Neural progenitor cell (in vitro differentiated cells): Measurements from ENCODE around the gene BTBD9. TPM values are rescaled to one million over a fixed set of nuclear protein-coding genes. Genes with fewer than 3 reads are reported as not detected.
A peak's percentile ranks its signal among the peaks of the same experiment; 100 is the strongest.

Experiments used
- DNase-seq: peaks from one replicate; pipeline ENCODE4 v3.0.0-alpha.2; 2016; ENCODE audit warnings: low spot score
- H2AFZ ChIP-seq: fragments of 200-600 bp; sonication (generic); replicated peaks from 2 replicates; pipeline ENCODE4 v1.6.1; 2016; ENCODE audit warnings: antibody characterized with exemption
- H3F3A ChIP-seq: fragments of 200-600 bp; sonication (generic); 2 replicates; pipeline ENCODE4 v1.6.1; 2016; ENCODE audit warnings: antibody characterized with exemption, low read depth
- H3K27ac ChIP-seq: fragments of 200-600 bp; sonication (generic); 2 replicates; pipeline ENCODE4 v1.5.1; 2016; ENCODE audit warnings: mild to moderate bottlenecking
- H3K27me3 ChIP-seq: fragments of 200-600 bp; sonication (generic); 2 replicates; pipeline ENCODE4 v1.6.1; 2016; ENCODE audit warnings: mild to moderate bottlenecking, moderate library complexity
- H3K36me3 ChIP-seq: fragments of 200-600 bp; sonication (generic); 2 replicates; pipeline ENCODE4 v1.5.1; 2016
- H3K4me1 ChIP-seq: fragments of 200-600 bp; sonication (generic); 2 replicates; pipeline ENCODE4 v1.6.1; 2016; ENCODE audit warnings: mixed run types
- H3K4me2 ChIP-seq: fragments of 200-600 bp; sonication (generic); 2 replicates; pipeline ENCODE4 v1.6.1; 2016
- H3K4me3 ChIP-seq: fragments of 200-600 bp; sonication (generic); 2 replicates; pipeline ENCODE4 v1.5.1; 2016
- H3K79me2 ChIP-seq: fragments of 200-600 bp; sonication (generic); 2 replicates; pipeline ENCODE4 v1.6.1; 2016; ENCODE audit warnings: low read depth
- H3K9ac ChIP-seq: fragments of 200-600 bp; sonication (generic); 2 replicates; pipeline ENCODE4 v1.6.1; 2016
- H3K9me3 ChIP-seq: fragments of 200-600 bp; sonication (generic); 2 replicates; pipeline ENCODE4 v1.5.1; 2016; ENCODE audit warnings: low read depth
- H4K20me1 ChIP-seq: fragments of 200-600 bp; sonication (generic); 2 replicates; pipeline ENCODE4 v1.6.1; 2016; ENCODE audit warnings: low read depth
- H3K27ac Mint-ChIP-seq: 3 replicates; pipeline ENCODE4 v1.8.0; 2021; ENCODE audit warnings: mixed read lengths
- H3K27me3 Mint-ChIP-seq: 2 replicates; pipeline ENCODE4 v1.8.0; 2022; ENCODE audit warnings: low read depth, mild to moderate bottlenecking, inconsistent platforms, moderate library complexity, mixed read lengths; ENCODE audit not compliant: insufficient read depth
- H3K36me3 Mint-ChIP-seq: 3 replicates; pipeline ENCODE4 v1.8.0; 2021; ENCODE audit warnings: mixed read lengths
- H3K4me1 Mint-ChIP-seq: 3 replicates; pipeline ENCODE4 v1.8.0; 2021; ENCODE audit warnings: mixed read lengths
- H3K4me3 Mint-ChIP-seq: 3 replicates; pipeline ENCODE4 v1.8.0; 2021; ENCODE audit warnings: mild to moderate bottlenecking, moderate library complexity, mixed read lengths
- H3K9me3 Mint-ChIP-seq: 3 replicates; pipeline ENCODE4 v1.8.0; 2020; ENCODE audit warnings: mixed read lengths
- EZH2 ChIP-seq: fragments of 200-600 bp; sonication (generic); IDR thresholded peaks from 2 replicates; pipeline ENCODE4 v1.6.1; 2017; ENCODE audit warnings: antibody characterized with exemption, mild to moderate bottlenecking, moderate library complexity
- EZH2phosphoT487 ChIP-seq: fragments of 200-600 bp; sonication (generic); IDR thresholded peaks from 2 replicates; pipeline ENCODE4 v1.6.1; 2017; ENCODE audit warnings: antibody characterized with exemption
- total RNA-seq: library from RNA; depleted of rRNA; stranded (reverse); fragments of >200 nt; gene quantifications from 2 replicates; pipeline ENCODE4 v1.2.3, GENCODE V29; 2015; ENCODE audit warnings: low replicate concordance
- TF ChIP-seq, protein P1 (sequence below): fragments of 200-600 bp; sonication (generic); IDR thresholded peaks from 2 replicates; pipeline ENCODE4 v1.5.1; 2017; ENCODE audit warnings: antibody characterized with exemption, mild to moderate bottlenecking

BTBD9 gene
- total RNA-seq, 1 donor from 2014 or later: 16.9 TPM

DNA sequence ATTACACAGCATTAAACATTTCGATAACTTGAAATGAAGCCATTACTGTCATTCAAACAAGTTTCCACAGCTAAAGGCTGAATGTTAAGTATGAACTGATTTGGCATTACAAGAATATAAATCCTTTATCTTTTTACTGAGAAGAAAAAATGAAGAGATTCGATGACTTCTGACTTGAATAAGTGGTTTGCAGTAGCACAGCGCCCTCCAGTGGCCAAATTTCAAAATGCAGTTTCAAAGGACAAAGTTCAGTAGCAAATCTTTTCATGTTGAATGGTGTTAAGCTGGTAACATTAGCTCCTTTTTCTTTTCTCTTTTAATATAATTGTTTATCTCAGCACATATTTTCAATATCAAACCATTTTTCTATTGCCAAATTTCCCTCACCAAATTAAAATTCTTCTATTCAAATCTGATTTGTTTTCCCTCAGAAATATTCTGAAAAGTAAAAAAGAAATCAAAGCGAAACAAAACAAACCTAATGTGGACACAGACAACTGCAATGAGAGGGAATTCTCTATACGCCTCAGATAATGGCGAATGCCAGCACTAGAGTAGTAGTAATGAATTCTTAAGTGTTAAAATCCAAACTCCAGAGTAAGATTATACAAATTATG, 145.7 kb downstream of the BTBD9 start:
- H3K27ac Mint-ChIP-seq: no peak overlapping the region
- DNase-seq: peak; percentile 63
- TF ChIP-seq EZH2: no peak
- TF ChIP-seq, protein P1, sequence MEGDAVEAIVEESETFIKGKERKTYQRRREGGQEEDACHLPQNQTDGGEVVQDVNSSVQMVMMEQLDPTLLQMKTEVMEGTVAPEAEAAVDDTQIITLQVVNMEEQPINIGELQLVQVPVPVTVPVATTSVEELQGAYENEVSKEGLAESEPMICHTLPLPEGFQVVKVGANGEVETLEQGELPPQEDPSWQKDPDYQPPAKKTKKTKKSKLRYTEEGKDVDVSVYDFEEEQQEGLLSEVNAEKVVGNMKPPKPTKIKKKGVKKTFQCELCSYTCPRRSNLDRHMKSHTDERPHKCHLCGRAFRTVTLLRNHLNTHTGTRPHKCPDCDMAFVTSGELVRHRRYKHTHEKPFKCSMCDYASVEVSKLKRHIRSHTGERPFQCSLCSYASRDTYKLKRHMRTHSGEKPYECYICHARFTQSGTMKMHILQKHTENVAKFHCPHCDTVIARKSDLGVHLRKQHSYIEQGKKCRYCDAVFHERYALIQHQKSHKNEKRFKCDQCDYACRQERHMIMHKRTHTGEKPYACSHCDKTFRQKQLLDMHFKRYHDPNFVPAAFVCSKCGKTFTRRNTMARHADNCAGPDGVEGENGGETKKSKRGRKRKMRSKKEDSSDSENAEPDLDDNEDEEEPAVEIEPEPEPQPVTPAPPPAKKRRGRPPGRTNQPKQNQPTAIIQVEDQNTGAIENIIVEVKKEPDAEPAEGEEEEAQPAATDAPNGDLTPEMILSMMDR: peak; percentile 97
- no peak overlapping the region for H3K4me3 ChIP-seq
- H3K27ac ChIP-seq: no peak overlapping the region
- H3F3A ChIP-seq: no peaks in the 10 kb centered on the region
- H3K36me3 ChIP-seq: no peaks in the 10 kb centered on the region
- no peak overlapping the region for H3K4me2 ChIP-seq
- H2AFZ ChIP-seq: no peak overlapping the region
- H3K9me3 ChIP-seq: no peaks in the 10 kb centered on the region
- no peaks in the 10 kb centered on the region for H3K27me3 ChIP-seq
- H3K9me3 Mint-ChIP-seq: no peaks in the 10 kb centered on the region
- no peaks in the 10 kb centered on the region for H4K20me1 ChIP-seq
- no peak overlapping the region for H3K9ac ChIP-seq
- no peaks in the 10 kb centered on the region for H3K79me2 ChIP-seq
- no peaks in the 10 kb centered on the region for H3K27me3 Mint-ChIP-seq
- H3K4me1 ChIP-seq: peaks cover 16% of the 10 kb centered on the region
- H3K4me1 Mint-ChIP-seq: peaks cover 18% of the 10 kb centered on the region
- H3K36me3 Mint-ChIP-seq: no peaks in the 10 kb centered on the region
- no peak overlapping the region for H3K4me3 Mint-ChIP-seq

DNA sequence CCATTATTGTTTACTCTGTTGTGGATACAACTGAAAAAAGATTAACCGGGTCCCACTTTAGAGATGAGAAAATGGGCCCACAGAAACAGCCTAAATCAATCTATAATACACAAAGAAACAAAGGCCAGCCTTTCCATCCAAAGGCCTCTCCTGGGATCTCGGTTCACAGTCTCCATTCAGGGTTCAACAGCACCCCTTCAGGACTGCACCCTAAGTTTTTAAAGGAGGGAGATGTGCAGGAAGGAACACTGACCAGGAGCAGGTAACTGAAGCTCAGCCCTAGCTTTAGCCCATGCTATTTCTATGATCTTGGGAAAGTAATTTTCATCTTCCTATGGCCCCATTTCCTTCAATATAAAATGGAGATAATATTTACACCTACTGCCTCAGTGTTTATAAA, 147.7 kb downstream of the BTBD9 start:
- H3K4me2 ChIP-seq: no peak overlapping the region
- no peak overlapping the region for H2AFZ ChIP-seq
- peaks cover 6% of the 10 kb centered on the region for H3K4me1 ChIP-seq
- Mint-ChIP-seq H3K9me3 (no peaks in the 10 kb centered on the region), H3K4me1 (peaks cover 12% of the 10 kb centered on the region), H3K27ac (no peak overlapping the region), H3K4me3 (no peak overlapping the region), H3K27me3 (no peaks in the 10 kb centered on the region), H3K36me3 (no peaks in the 10 kb centered on the region)
- H3K27ac ChIP-seq: no peak overlapping the region
- H3K27me3 ChIP-seq: no peaks in the 10 kb centered on the region
- TF ChIP-seq EZH2: no peak
- TF ChIP-seq, protein P1: peak; percentile 22
- TF ChIP-seq EZH2phosphoT487: no peak
- no peaks in the 10 kb centered on the region for H3K36me3 ChIP-seq
- no peaks in the 10 kb centered on the region for H3K79me2 ChIP-seq
- DNase-seq: peak; percentile 18
- no peaks in the 10 kb centered on the region for H3K9me3 ChIP-seq
- H3F3A ChIP-seq: no peaks in the 10 kb centered on the region
- no peak overlapping the region for H3K4me3 ChIP-seq
- no peak overlapping the region for H3K9ac ChIP-seq
- no peaks in the 10 kb centered on the region for H4K20me1 ChIP-seq

DNA sequence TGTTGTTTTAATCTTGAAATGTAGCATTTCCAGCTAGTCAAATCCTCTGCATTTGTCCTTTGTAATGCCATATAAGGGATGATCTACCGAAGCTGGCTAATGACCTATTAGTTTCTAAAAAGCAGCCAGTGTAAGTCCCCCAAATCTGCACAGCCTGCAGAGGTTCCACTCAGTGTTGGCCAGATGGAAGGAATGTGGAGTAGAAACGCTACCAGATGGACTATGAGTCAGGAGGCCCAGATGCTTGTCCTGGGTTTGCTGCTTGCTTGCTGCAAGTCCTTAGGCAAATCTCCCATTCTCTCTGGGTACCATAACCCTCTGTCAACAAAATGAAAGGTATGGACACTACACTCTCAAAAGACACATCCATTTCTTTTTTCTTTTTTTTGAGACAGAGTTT, 149.8 kb downstream of the BTBD9 start:
- Histone ChIP-seq H3K79me2 (no peaks in the 10 kb centered on the region), H2AFZ (no peak overlapping the region), H3K9ac (no peak overlapping the region), H3K9me3 (no peaks in the 10 kb centered on the region), H3K27me3 (no peaks in the 10 kb centered on the region), H3K4me2 (no peak overlapping the region), H3K4me1 (peaks cover 6% of the 10 kb centered on the region), H3K36me3 (no peaks in the 10 kb centered on the region), H3F3A (no peaks in the 10 kb centered on the region), H4K20me1 (no peaks in the 10 kb centered on the region), H3K4me3 (no peak overlapping the region), H3K27ac (no peak overlapping the region)
- TF ChIP-seq, protein P1: no peak
- TF ChIP-seq EZH2phosphoT487 (no peak), EZH2 (no peak)
- Mint-ChIP-seq H3K27me3 (no peaks in the 10 kb centered on the region), H3K27ac (no peak overlapping the region), H3K4me3 (no peak overlapping the region), H3K9me3 (no peaks in the 10 kb centered on the region), H3K36me3 (no peaks in the 10 kb centered on the region), H3K4me1 (peaks cover 12% of the 10 kb centered on the region)
- DNase-seq: no peak
